GM19463 (cell line): ENCODE measurements around the gene HACL1.
A peak's percentile ranks its signal among the peaks of the same experiment; 100 is the strongest.
"Not testable (repeated sequence)": the region's sequence is repeated elsewhere in the genome, so short reads cannot be mapped to it uniquely, and the experiment has no call there.

Experiments used
- ATAC-seq: cut with Tn5 transposase; IDR thresholded peaks from one replicate; pipeline ENCODE4 v1.9.1; 2021; ENCODE audit warnings: mild to moderate bottlenecking, moderate library complexity; ENCODE audit not compliant: unreplicated experiment

HACL1 gene

DNA sequence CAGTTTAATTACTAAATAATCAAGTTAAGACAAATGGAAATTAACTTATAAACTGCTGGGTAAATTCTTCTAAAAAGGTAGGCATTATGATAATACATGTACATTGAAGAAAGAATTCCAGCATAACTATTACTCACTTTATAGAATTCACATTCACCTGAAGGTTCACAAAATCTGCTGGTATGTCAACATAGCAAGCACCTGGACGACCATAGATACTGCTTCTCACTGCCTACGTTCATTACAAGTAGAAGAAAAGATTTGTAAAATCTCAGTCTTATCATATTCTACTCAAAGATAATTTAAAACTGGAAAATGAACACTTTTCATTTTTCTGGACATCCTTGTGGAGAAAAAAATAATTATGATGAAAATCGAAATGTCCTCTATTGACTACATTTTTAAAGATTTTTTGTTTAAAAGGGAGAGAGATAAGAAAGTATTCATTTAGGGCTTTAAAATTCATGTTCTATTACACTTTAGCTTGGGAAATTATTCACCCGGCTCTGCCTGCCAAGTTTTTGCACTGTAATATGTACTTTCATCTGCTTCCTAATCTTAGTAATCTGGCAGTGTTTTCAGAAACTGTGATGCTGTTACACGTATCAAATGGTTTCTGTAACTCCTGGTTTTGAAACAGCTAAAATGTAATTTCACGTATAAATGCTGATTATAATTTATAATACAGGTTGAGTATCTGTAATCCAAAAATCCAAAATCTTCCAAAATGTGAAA lies 16.1 kb downstream of the HACL1 start:
- no peak for ATAC-seq

DNA sequence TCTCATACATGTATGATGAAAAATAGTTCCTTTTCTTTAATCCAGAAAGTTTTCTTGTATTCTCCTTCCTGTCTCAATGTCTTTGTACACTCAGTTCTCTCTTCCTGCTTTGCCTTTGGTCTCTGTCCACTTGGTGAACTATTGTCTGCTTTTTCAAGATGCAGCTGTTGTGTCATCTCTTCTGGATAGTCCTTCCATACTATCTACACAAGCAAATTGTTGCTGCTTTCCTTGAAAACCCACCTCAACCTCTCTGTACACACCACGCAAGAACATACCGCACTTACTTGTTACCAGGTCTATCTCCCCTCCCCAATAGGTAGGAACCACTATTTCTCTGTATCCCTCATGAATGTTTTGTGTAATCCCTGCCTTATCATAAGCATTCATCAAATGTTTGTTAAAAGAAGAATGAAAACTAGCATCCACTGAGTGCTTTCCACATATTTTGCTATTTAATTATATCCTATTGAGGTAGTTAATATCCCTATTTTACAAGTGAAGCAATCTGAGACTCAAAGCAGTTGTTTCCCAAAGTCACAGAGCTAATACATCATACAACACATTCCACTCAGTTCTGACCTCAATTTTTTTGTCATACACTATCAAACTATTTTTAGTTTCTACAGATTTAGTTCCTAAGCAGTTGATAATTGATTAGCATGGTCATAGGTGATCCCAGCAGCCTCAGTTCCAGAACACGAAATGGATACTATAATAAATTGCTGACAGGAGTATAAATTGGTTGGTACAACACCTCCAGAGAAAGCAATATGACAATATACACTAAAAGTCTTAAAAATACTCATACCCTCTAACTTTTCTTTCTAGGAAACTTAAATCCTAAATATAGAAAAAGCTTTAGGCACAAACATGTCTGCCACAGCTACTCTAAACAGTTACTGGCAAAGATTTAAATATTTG lies 19.6 kb downstream of the HACL1 start:
- ATAC-seq = no peak

DNA sequence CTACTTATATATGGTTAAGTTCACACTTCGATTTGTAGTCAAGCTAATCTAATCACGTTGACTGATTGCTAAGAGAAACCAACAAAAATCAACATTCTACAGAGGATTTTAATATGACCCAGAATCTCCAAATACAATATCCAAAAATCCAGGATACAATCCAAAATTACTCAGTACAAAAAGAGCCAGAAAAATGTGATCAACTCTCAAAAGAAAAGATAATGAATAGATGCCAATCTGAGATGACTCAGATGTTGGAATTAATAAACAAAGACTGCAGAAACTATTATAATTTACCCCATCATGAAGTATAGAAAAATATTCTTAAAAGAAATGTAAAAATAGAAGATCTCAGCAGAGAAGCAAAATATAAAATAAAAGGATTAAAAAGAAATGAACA lies 22.3 kb downstream of the HACL1 start:
- no peak for ATAC-seq

DNA sequence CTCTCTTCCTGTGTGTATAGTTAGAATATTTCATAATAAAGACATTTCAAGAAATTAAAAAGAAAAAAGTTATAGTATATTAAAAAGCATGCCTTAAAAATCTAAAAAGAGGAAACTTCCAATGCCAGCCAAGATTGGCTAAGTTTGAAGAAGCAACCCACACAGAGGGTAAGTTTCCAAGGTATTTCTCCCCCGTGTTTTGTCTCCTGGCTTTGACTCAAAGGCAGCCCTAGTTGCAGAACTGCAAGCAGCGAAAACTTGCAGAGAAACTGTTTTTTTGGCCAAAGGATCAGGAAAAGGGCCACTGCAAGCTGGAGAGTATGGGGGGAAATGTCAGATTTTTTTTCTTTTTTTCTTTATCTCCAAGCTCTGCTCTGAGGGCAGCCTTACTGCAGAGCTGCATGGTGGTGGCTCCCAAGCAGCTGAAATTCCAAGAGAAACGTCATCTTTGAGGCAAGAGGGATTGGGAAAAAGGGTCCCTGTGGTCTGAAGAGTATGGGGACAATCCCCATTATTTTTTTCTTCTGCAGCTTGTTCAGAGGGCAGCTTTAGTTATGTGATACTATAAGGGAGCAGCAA lies 23.0 kb downstream of the HACL1 start:
- ATAC-seq = no peak

- ATAC-seq = no peak
Measured at GRCh38 chr3:15576475-15576874, 24.9 kb downstream of the HACL1 start.

- no peak for ATAC-seq
Measured at GRCh38 chr3:15575446-15575845, 25.9 kb downstream of the HACL1 start.

- ATAC-seq = no peak
Measured at GRCh38 chr3:15572138-15572537, 29.2 kb downstream of the HACL1 start.

DNA sequence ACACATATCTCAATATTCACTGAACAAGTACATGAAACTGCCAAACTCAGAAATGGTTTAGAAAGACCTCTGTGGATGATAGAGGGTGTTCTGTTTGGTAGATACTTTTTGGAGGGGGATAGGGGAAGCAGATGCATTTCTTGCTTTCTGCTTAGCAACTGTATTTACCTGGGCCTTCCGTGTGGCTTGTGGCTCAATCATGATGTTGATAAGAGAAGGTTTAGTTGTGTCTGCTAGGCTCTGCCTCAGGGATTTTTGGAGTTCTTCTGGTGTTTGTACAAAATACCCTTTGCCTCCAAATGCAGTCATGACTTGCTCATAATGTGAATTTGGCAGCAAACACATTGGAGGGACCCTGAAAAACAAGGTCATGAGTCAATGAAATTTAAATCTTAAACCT lies 38.2 kb downstream of the HACL1 start:
- no peak for ATAC-seq

DNA sequence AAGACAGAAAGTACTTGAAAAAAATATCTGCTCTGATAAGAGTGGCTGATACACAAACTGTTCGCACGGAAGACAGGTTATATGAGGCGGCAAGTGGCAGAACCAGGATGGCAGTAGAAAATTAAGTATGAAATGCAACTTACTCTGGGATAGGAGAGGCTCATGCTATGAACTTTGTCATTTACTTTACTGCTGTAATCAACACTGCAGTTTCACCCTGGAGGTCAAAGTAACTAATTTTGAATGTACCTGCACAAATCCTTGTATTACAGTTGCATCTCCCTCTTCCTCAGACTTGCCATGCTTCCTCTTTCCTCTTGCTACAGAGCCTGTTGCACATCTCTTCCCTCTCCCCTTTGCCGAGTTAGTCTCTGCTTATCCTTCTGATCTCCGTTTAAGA lies 38.8 kb downstream of the HACL1 start:
- no peak for ATAC-seq

- no peak for ATAC-seq
Measured at GRCh38 chr3:15558581-15558980, 42.8 kb downstream of the HACL1 start.

DNA sequence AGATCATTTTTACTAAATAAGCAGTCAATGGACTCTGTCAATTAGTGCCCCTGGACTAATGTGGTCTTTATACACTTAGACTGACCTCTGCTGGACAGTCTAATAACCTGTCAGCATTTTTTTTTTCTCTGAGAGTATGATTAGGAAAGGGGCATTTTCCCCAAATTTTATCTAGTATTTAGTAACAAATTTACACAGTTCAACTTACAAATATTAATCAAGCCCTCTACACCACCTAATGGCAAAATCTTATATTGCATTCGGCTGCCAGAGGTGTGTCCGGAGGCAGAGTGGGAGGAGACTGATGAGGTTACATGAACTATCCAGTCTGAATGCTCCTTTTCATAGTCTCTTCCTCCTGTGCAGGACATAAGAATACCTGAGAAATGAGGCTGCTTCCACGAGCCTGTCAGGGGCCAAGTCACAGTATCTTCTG lies 43.8 kb downstream of the HACL1 start:
- peak; percentile 67 for ATAC-seq

- ATAC-seq = peak; percentile 82
Measured at GRCh38 chr3:15556512-15556911, 44.9 kb downstream of the HACL1 start.

GRCh38 chr3:15553749-15554148 lies 47.6 kb downstream of the HACL1 start:
- ATAC-seq = no peak

DNA sequence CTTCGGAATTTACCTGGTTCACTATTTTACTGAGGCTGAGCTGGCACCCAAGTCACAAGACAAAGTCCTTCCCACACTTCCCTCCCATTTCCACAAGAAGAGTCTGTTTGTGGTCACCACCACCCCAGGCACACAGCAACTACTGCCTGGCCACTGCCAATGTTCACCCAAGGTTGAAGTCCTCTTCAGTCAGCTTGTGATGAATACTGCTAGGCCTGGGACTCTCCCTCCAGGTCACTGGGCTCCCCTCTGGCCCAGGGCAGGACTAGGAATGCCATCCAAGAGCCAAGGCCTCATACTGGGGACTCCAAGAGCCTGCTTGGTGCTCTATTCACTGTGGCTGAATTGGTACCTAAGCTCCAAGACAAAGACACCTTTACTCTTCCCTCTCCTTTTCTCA lies 49.5 kb downstream of the HACL1 start:
- no peak for ATAC-seq

DNA sequence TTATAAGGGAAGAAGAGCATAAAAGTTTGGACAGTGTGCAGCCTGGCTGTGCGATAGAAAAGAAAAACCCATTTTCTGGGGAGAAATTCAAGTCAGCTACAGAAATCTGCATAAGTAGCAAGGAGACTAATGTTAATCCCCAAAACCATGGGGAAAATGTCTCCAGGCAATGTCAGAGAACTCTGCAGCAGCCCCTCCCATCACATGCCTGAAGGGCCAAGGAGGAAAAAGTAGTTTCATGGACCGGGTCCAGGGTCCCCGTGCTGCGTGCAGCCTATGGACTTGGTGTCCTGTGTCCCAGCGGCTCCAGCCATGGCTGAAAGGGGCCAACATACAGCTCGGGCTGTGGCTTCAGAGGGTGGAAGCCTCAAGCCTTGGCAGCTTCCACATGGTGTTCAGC lies 51.5 kb downstream of the HACL1 start:
- ATAC-seq = no peak

- ATAC-seq = no peak
Measured at GRCh38 chr3:15542614-15543013, 58.8 kb downstream of the HACL1 start.

- ATAC-seq = no peak
Measured at GRCh38 chr3:15541371-15541770, 60.0 kb downstream of the HACL1 start.

DNA sequence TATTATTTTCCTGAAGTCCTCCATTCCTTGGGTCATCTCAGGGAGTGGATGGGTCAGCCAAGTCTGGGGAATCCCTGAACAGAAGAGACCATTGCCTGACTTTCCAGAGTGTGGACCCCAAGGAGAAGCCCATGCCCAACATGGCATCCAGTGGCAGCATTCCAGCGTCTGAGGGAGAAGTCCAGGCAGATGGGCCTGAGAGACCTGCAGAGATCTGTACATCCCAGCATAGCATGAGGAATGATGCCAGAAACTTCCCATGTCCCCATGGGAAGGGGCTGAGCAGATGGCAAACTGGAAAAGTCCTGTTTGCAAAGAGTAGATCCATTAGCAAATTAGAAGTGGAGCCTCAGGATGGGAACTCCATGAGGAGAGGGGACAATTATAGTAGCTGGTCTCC lies 62.3 kb downstream of the HACL1 start:
- ATAC-seq = no peak

- no peak for ATAC-seq
Measured at GRCh38 chr3:15538345-15538744, 63.0 kb downstream of the HACL1 start.

GRCh38 chr3:15536856-15537255 lies 64.5 kb downstream of the HACL1 start:
- ATAC-seq = no peak

- ATAC-seq = peak; percentile 68
Measured at GRCh38 chr3:15535732-15536131, 65.6 kb downstream of the HACL1 start.

DNA sequence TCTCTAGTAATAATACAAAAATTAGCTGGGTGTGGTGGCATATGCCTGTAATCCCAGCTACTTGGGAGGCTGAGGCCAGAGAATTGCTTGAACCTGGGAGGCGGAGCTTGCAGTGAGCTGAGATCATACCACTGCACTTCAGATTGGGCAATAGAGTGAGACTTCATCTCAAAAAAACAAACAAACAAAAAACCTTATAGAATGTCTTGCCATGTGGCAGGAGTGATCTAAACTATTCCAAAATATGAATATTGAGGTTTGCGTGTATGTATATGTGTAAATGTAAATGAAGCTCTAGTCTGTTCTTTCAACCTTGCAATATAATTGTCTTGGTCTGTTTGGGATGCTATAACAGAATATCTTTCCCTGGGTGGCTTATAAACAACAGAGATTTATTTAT lies 68.8 kb downstream of the HACL1 start:
- not testable (repeated sequence) for ATAC-seq
